Heart left ventricle (tissue), 13 donors: ENCODE data around the gene RIN3.

Source experiments
- POLR2A ChIP-seq, 2 donors: fragments of 450-650 bp; IDR thresholded peaks; one replicate each; pipeline ENCODE4 v1.6.1; 2017; ENCODE audit warnings: antibody characterized with exemption in 2 of 2, mild to moderate bottlenecking in 2 of 2, moderate library complexity in 2 of 2
- TF ChIP-seq, protein P1 (sequence below), 12 donors: fragments of 200-600 bp; sonication (generic) in 4 of 12; IDR thresholded peaks; one replicate each; pipeline versions ENCODE4 v1.5.0 to v1.8.0; 2018 to 2022; ENCODE audit warnings: antibody characterized with exemption in 12 of 12, mild to moderate bottlenecking in 5 of 12
- donor health status: ischemic (EF 13 %, LVEDD 7.1; RV severe dilation, severe dysfunction).
- donor health status: DM: no; HTN: yes; CAD: no.
- donor health status: DM: no; HTN: no; CAD: no.
- donor health status: ischemic (EF 25% LVEDD 6.9; RV normal size, moderate dysfunction).
- donor health status: ischemic (EF 25% LVEDD 5.7; RV mildly dilated, moderate dysfunction).
- donor health status: ischemic (EF 35%, LVEDD 5.7; RV mildly dilated, moderate dysfunction).
- donor health status: nonischemic (EF 11% LVEDD 7.7; RV severe dilation, severe dysfunction).
- donor health status: DM: yes; HTN: yes; CAD: no.
- donor health status: PGD.
- donor health status: ischemic (EF 29% LVEDD 5.4; RV normal size, mild dysfunction).
- donor health status: nonischemic (EF 23%, LVEDD 6.1; RV moderate dilation, normal function).

DNA sequence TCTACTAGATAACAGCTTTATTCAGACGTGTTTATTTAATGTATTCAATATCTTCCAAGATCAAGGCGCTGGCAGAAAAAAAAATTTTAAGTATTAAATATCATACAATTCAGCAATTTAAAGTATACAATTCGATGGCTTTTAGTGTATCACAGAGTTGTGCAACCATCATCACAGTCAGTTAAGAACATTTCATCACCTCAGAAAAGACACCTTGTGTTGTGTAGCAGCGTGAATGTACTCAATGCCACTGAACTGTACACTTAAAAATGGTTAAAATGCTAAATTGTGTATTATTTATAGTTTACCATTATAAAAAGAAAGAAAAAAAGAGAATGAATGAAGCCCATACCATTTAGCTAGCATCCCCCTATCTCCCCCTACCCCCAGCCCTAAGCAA is 96.4 kb downstream of the RIN3 start:
- no peak for TF ChIP-seq POLR2A (IDR thresholded peaks at IDR 0.05)
- TF ChIP-seq, protein P1, sequence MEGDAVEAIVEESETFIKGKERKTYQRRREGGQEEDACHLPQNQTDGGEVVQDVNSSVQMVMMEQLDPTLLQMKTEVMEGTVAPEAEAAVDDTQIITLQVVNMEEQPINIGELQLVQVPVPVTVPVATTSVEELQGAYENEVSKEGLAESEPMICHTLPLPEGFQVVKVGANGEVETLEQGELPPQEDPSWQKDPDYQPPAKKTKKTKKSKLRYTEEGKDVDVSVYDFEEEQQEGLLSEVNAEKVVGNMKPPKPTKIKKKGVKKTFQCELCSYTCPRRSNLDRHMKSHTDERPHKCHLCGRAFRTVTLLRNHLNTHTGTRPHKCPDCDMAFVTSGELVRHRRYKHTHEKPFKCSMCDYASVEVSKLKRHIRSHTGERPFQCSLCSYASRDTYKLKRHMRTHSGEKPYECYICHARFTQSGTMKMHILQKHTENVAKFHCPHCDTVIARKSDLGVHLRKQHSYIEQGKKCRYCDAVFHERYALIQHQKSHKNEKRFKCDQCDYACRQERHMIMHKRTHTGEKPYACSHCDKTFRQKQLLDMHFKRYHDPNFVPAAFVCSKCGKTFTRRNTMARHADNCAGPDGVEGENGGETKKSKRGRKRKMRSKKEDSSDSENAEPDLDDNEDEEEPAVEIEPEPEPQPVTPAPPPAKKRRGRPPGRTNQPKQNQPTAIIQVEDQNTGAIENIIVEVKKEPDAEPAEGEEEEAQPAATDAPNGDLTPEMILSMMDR (IDR thresholded peaks at IDR 0.05) = no peak
